Aorta (tissue), 5 donors: Measurements from ENCODE around the gene CEP104. TPM values are rescaled to one million over a fixed set of nuclear protein-coding genes. Genes with fewer than 3 reads are reported as not detected.
A peak's percentile ranks its signal among the peaks of the same experiment; 100 is the strongest.
"Not testable (repeated sequence)": the region's sequence is repeated elsewhere in the genome, so short reads cannot be mapped to it uniquely, and the experiment has no call there.

Source experiments
- ATAC-seq: fragments of 200-7000 bp; cut with Tn5 transposase; one replicate; pipeline ENCODE4 v1.9.1; 2022; ENCODE audit warnings: moderate library complexity; ENCODE audit not compliant: low FRiP score
- DNase-seq, 2 donors: peaks; one replicate each; pipeline ENCODE4 v3.0.0-alpha.2; 2020
- H3K27ac ChIP-seq, 2 donors: one replicate each; pipeline ENCODE4 v1.5.1; 2013; ENCODE audit warnings: low read length in 2 of 2, mild to moderate bottlenecking in 2 of 2, moderate library complexity in 2 of 2, control low read depth in 1 of 2, inconsistent platforms in 1 of 2, low read depth in 1 of 2
- H3K27me3 ChIP-seq, 2 donors: one replicate each; pipeline ENCODE4 v1.6.1; 2013; ENCODE audit warnings: control low read depth in 1 of 2, low read length in 1 of 2, mild to moderate bottlenecking in 1 of 2, moderate library complexity in 1 of 2; ENCODE audit not compliant: insufficient read depth in 2 of 2, control insufficient read depth in 1 of 2
- H3K36me3 ChIP-seq, 2 donors: one replicate each; pipeline ENCODE4 v1.6.1; 2013; ENCODE audit warnings: control low read depth in 1 of 2, low read length in 1 of 2, mild to moderate bottlenecking in 1 of 2; ENCODE audit not compliant: insufficient read depth in 2 of 2, control insufficient read depth in 1 of 2
- H3K4me1 ChIP-seq, 2 donors: one replicate each; pipeline ENCODE4 v1.6.1; 2013; ENCODE audit warnings: low read length in 2 of 2, control low read depth in 1 of 2, mild to moderate bottlenecking in 1 of 2, moderate library complexity in 1 of 2; ENCODE audit not compliant: insufficient read depth in 2 of 2, control insufficient read depth in 1 of 2
- H3K4me3 ChIP-seq, 2 donors: one replicate each; pipeline ENCODE4 v1.5.1; 2013; ENCODE audit warnings: low read length in 2 of 2, control low read depth in 1 of 2, mild to moderate bottlenecking in 1 of 2
- H3K9me3 ChIP-seq: one replicate; pipeline ENCODE4 v1.6.1; 2013; ENCODE audit warnings: mild to moderate bottlenecking, low read length; ENCODE audit not compliant: control insufficient read depth
- WGBS, 2 donors: extraction: QIAGEN DNeasy Blood & Tissue Kit; methylation state at CpG; one replicate each; pipeline ENCODE4 v1.1.7; 2013; 5-methylcytosine and 5-hydroxymethylcytosine counted together
- intact Hi-C, 2 donors: fragments of 100-400 bp; cut with DNase I; formaldehyde crosslinking; loops; one replicate each; pipeline versions ENCODE4 v1.14.2 to v1.15.0; 2022
- polyA plus RNA-seq, 2 donors: library from polyadenylated mRNA; stranded (reverse); fragments of 200-250 nt; gene quantifications; one replicate each; pipeline ENCODE4 v1.2.3, GENCODE V29; 2013
- total RNA-seq, 2 donors: library from RNA; stranded (reverse); fragmentation: NEBNext Ultra II Directional; extraction: Animal tissue kit (Norgen Biotek cat#: 25700); gene quantifications; one replicate each; pipeline ENCODE4 v1.2.1, GENCODE V29; 2021
- donor health status: healthy with polysubstance abuse.
- donor health status: Bipolar disorder and iron deficiency.
- donor health status: DM: no; HTN: no; CAD: no.
- donor health status: DM: no; HTN: no; CAD: no.
- donor health status: DM: yes; HTN: yes; CAD: no.

The CEP104 gene
- total and polyA plus RNA-seq, 4 donors, result 8.1 to 53.6 (median 28.2) TPM

DNA sequence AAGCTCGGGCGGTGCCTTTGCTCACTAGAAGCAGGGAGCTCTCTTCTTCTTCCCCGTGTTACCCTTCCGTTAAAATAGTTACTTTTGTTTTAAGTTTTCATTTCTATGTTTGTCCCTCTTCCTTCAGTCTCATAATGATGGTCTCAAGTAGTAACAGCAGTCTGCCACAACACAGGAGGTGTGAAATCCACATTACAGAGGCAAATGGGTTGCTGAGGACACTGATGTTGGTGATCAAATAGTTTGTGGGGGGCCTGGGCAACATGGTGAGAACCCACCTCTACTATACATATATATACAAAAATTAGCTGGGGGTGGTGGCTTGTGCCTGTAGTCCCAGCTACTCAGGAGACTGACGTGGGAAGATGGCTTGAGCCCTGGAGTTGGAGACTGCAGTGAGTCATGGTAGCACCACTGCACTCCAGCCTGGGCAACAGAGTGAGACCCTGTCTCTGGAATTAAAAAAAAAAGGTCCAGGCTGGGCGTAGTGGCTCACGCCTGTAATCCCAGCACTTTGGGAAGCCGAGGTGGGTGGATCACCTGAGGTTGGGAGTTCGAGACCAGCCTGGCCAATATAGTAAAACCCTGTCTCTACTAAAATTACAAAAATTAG, 46.8 kb downstream of the CEP104 start:
- 78 to 80% methylated on average over 9 of the region's 9 CpGs for WGBS, 2 donors

DNA sequence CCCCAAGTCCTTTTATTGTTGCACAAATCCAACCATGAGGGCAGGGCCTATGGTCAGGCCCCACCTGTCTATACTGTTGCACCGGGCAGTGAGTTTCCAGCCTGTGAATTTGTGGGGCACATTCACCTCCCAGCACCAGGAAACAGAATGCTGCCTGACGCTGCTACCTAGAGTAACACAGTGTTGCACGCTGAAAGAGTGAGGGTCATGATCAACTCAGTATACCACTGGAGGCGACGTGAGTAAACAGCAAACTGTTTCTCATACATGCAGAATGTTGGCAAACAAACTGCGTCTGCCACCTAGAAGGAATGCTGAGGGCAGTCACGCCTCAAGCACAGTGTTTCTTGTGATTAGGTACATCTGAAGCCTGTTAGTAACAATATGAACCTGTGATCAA, 47.3 kb downstream of the CEP104 start:
- peaks cover 0 to 2% of the 10 kb centered on the region in 2 donors for H3K36me3 ChIP-seq
- intact Hi-C loops, result no loop called here
- no peaks in the 10 kb centered on the region for H3K4me1 ChIP-seq
- no peaks in the 10 kb centered on the region for H3K9me3 ChIP-seq
- ATAC-seq (no peak), DNase-seq (peak in 1 of 2 donors; percentile 43)
- 62 to 73% methylated on average over 7 of the region's 7 CpGs for WGBS, 2 donors
- H3K27me3 ChIP-seq, result no peaks in the 10 kb centered on the region
- H3K27ac ChIP-seq, result no peak overlapping the region
- no peak overlapping the region for H3K4me3 ChIP-seq

More for the DNA sequence above, 46.8 kb downstream of the CEP104 start:
- H3K36me3 ChIP-seq, H3K27ac ChIP-seq, H3K9me3 ChIP-seq, intact Hi-C loops, ATAC-seq, H3K4me1 ChIP-seq, H3K27me3 ChIP-seq, H3K4me3 ChIP-seq: not testable (repeated sequence)
- peak; percentile 9 to 23 for DNase-seq

DNA sequence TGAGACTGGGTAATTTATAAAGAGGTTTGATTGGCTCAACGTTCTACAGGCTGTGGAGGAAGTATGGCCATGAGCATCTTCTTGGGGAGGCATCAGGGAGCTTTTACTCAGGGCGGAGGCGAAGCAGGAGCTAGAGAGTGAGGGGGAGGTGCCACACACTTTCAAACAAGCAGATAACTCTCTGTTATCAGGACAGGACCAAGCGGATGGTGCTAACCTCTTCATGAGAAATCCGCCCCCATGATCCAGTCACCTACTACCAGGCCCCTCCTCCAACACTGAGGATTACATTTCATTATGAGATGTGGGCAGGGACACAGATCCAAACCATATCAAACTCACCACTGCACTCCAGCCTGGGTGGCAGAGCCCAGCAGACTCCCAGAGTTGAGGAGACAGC, 49.2 kb downstream of the CEP104 start:
- Histone ChIP-seq H3K4me3 (no peak overlapping the region), H3K9me3 (no peaks in the 10 kb centered on the region), H3K36me3 (no peaks in the 10 kb centered on the region), H3K27ac (no peak overlapping the region), H3K27me3 (no peaks in the 10 kb centered on the region), H3K4me1 (no peaks in the 10 kb centered on the region)
- intact Hi-C loops, result no loop called here
- DNase-seq, result peak; percentile 9 to 12
- WGBS, 2 donors, result 77 to 85% methylated on average over 5 of the region's 5 CpGs
- no peak for ATAC-seq

DNA sequence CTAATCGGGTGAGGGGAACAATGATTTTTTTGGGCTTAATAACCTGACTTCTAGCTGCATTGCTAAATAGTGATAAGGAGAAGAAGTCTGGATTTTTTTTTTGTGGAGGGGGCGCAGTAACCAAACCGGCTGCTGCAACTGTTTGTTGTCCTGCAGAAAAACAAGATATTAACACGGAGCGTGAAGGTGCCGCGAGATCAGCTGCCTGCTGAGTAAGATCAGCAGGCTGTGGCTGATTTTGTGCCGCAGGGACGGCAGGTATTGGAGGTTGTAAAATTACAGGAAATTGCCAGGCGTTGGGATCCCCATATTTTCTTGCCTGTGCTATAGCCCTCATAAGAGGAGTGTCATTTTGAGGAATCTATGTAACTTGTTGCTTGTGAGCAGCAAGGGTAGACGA, 52.0 kb downstream of the CEP104 start:
- H3K27ac ChIP-seq, result no peak overlapping the region
- intact Hi-C loops, result no loop called here
- WGBS, 2 donors, result 82 to 85% methylated on average over 11 of the region's 11 CpGs

DNA sequence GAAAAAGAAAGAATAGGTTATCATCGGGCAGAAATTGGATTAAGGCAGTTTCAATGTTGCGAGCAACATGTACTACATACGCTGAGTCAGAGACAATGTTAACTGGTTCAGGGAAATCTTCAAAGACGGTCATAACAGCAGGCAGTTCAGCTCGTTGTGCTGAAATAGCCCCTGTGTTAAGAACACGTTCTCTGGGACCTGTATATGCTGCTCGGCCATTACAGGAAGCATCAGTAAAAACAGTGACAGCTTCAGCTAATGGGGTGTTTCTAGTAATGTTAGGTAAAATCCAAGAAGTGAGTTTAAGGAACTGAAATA, 52.4 kb downstream of the CEP104 start:
- not testable (repeated sequence) for DNase-seq, ATAC-seq, H3K27ac ChIP-seq

More for the DNA sequence above, 52.0 kb downstream of the CEP104 start:
- H3K9me3 ChIP-seq, result no peaks in the 10 kb centered on the region
- DNase-seq (no peak), ATAC-seq (no peak)
- H3K36me3 ChIP-seq, result no peaks in the 10 kb centered on the region
- H3K4me1 ChIP-seq, result no peaks in the 10 kb centered on the region
- no peak overlapping the region for H3K4me3 ChIP-seq
- no peaks in the 10 kb centered on the region for H3K27me3 ChIP-seq

DNA sequence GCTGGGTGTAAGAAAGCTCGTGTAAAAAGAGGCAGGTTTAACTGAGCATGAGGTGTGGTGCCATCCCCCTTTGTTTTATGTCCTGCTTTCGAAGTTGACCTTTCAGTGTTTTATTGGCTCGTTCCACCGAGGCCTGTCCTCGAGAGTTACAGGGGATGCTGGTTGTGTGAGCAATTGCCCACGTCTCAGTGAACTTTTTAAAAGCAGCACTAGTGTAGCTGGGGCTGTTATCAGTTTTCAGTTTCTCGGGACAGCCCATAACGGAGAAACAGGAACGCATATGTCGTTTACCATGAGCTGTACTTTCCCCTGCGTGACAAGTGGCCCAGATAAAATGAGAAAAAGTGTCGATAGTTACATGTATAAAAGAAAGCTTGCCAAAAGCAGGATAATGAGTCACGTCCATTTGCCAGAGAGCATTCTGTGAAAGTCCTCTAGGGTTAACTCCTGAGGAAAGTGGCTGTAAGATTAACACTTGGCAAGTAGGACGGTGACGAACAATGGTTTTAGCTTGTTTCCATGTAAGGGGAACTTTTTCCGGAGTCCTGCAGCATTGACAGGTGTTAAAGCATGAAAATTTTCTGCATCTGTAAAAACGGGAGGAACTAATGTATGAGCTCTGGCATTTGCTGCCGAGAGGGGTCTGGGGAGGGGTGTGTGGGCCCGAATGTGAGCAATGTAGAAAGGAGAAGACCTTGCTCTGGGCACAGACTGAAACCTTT, 52.9 kb downstream of the CEP104 start:
- no peak overlapping the region for H3K4me3 ChIP-seq
- intact Hi-C loops, result no loop called here
- 53 to 60% methylated on average over 19 of the region's 19 CpGs for WGBS, 2 donors
- no peaks in the 10 kb centered on the region for H3K4me1 ChIP-seq
- ATAC-seq (no peak), DNase-seq (no peak)
- no peaks in the 10 kb centered on the region for H3K9me3 ChIP-seq
- no peak overlapping the region for H3K27ac ChIP-seq
- no peaks in the 10 kb centered on the region for H3K27me3 ChIP-seq
- H3K36me3 ChIP-seq, result no peaks in the 10 kb centered on the region

More for the DNA sequence above, 52.4 kb downstream of the CEP104 start:
- 58 to 75% methylated on average over 7 of the region's 7 CpGs for WGBS, 2 donors
- H3K4me3 ChIP-seq, H3K36me3 ChIP-seq, H3K4me1 ChIP-seq, intact Hi-C loops, H3K9me3 ChIP-seq, H3K27me3 ChIP-seq: not testable (repeated sequence)

DNA sequence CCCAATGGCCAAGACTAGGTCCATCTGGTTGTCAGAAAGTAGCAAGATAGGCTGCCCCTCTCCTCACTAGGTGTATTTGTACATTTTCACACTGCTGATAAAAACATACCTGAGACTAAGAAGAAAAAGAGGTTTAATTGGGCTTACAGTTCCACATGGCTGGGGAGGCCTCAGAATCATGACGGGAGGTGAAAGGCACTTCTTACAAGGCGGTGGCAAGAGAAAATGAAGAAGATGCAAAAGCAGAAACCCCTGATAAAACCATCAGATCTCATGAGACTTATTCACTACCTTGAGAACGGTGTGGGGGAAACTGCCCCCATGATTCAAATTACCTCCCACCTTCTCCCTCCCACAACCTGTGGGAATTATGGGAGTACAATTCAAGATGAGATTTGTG, 56.2 kb downstream of the CEP104 start:
- H3K4me1 ChIP-seq, H3K27me3 ChIP-seq, H3K36me3 ChIP-seq, ATAC-seq, H3K9me3 ChIP-seq, H3K27ac ChIP-seq, intact Hi-C loops, H3K4me3 ChIP-seq, DNase-seq: not testable (repeated sequence)
- WGBS, 2 donors, result 79 to 83% methylated on average over 3 of the region's 3 CpGs

DNA sequence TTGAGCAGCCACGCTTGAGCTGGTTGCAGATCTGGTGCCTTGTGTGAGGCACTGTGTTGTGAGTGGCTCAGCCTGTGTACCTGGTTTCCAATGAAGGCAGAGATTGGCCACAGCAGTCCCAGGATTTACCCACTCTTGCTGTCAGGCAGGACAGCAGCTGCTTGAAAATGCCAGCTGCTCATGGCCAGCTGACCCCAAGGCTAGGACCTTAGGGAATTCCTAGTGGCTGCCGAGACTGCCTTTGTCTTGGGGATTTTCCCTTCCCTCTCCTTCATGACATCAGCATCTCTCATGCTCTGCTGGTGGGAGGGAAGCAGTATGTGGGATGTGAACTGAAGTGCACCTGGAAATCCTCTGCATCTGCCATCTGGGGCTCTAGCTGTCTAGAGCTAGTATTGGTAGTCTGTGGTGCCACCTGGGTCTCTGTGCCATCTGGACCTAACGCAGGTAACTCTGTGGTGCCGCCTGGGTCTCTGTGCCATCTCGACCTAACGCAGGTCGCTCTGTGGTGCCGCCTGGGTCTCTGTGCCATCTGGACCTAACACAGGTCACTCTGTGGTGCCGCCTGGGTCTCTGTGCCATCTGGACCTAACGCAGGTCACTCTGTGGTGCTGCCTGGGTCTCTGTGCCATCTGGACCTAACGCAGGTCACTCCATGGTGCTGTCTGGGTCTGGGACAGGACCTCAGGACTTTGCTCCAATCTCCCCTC, 56.9 kb downstream of the CEP104 start:
- H3K9me3 ChIP-seq, result no peaks in the 10 kb centered on the region
- DNase-seq, result no peak
- no peaks in the 10 kb centered on the region for H3K4me1 ChIP-seq
- H3K4me3 ChIP-seq, result no peak overlapping the region
- H3K27me3 ChIP-seq, result no peaks in the 10 kb centered on the region
- intact Hi-C loops, result loop anchor here (10.0 kb wide), 1 partner anchor 345 kb away; the partner anchor contains the start of gene ARHGEF16 (in 2 of the 2)
- H3K27ac ChIP-seq, result no peak overlapping the region
- WGBS, 2 donors, result 76 to 79% methylated on average over 9 to 11 of the region's 11 CpGs
- no peaks in the 10 kb centered on the region for H3K36me3 ChIP-seq
- ATAC-seq, result no peak
